ENCODE measurements around the gene UNC93A.
"Not testable (repeated sequence)": the region's sequence is repeated elsewhere in the genome, so short reads cannot be mapped to it uniquely, and the experiment has no call there.

UNC93A gene

GRCh38 chr6:167314180-167314821 is 23.2 kb downstream of the UNC93A start:
- H3K4me3 ChIP-seq (ENCODE audit: low read depth, low read length), result no peak overlapping the region
- TF ChIP-seq CTCF (IDR thresholded peaks at IDR 0.05; ENCODE audit: borderline replicate concordance, insufficient read depth, low read depth, low read length), result no peak

- no peak overlapping the region for H3K4me3 ChIP-seq (ENCODE audit: low read depth, low read length)
These were observed 26.1 kb downstream of the UNC93A start for GRCh38 chr6:167317172-167317571.

GRCh38 chr6:167318354-167318753 is 27.2 kb downstream of the UNC93A start:
- H3K4me3 ChIP-seq (ENCODE audit: low read depth, low read length), result not testable (repeated sequence)

More at GRCh38 chr6:167317172-167317571, 26.1 kb downstream of the UNC93A start:
- TF ChIP-seq CTCF (IDR thresholded peaks at IDR 0.05; ENCODE audit: borderline replicate concordance, insufficient read depth, low read depth, low read length), result no peak

GRCh38 chr6:167318856-167319255 is 27.7 kb downstream of the UNC93A start:
- H3K4me3 ChIP-seq (ENCODE audit: low read depth, low read length), result not testable (repeated sequence)

- not testable (repeated sequence) for H3K4me3 ChIP-seq (ENCODE audit: low read depth, low read length)
These were observed 29.0 kb downstream of the UNC93A start for GRCh38 chr6:167319856-167320753.

- H3K4me3 ChIP-seq (ENCODE audit: low read depth, low read length), result not testable (repeated sequence)
These were observed 29.6 kb downstream of the UNC93A start for GRCh38 chr6:167320754-167321056.

- not testable (repeated sequence) for H3K4me3 ChIP-seq (ENCODE audit: low read depth, low read length)
These were observed 30.1 kb downstream of the UNC93A start for GRCh38 chr6:167321185-167321584.

GRCh38 chr6:167323111-167323510 is 32.0 kb downstream of the UNC93A start:
- no peak overlapping the region for H3K4me3 ChIP-seq (ENCODE audit: low read depth, low read length)
- no peak for TF ChIP-seq CTCF (IDR thresholded peaks at IDR 0.05; ENCODE audit: borderline replicate concordance, insufficient read depth, low read depth, low read length)

- TF ChIP-seq CTCF (IDR thresholded peaks at IDR 0.05; ENCODE audit: borderline replicate concordance, insufficient read depth, low read depth, low read length), result no peak
- no peak overlapping the region for H3K4me3 ChIP-seq (ENCODE audit: low read depth, low read length)
These were observed 33.0 kb downstream of the UNC93A start for GRCh38 chr6:167324111-167324510.

GRCh38 chr6:167325766-167326165 is 34.7 kb downstream of the UNC93A start:
- TF ChIP-seq CTCF (IDR thresholded peaks at IDR 0.05; ENCODE audit: borderline replicate concordance, insufficient read depth, low read depth, low read length), result no peak
- H3K4me3 ChIP-seq (ENCODE audit: low read depth, low read length), result no peak overlapping the region
